K562 (cell line): Measurements from ENCODE around the gene PAXIP1. TPM values are rescaled to one million over a fixed set of nuclear protein-coding genes. Genes with fewer than 3 reads are reported as not detected.

Experiments
- COPS2 ChIP-seq: fragments of 450-650 bp; conservative IDR thresholded peaks from 2 replicates; pipeline ENCODE4 v1.6.1; 2016; ENCODE audit warnings: mild to moderate bottlenecking, moderate library complexity
- ELK1 ChIP-seq: sonication (generic); formaldehyde crosslinking; IDR thresholded peaks from 2 replicates; pipeline ENCODE4 v1.8.1; 2022; ENCODE audit warnings: missing genetic modification reagents
- GTF2B ChIP-seq: IDR thresholded peaks from 2 replicates; pipeline ENCODE4 v1.6.1; 2011; ENCODE audit not compliant: insufficient read length; ENCODE audit errors: extremely low read depth
- HDAC6 ChIP-seq: IDR thresholded peaks from 2 replicates; pipeline ENCODE4 v1.6.1; 2012; ENCODE audit warnings: low read depth, mild to moderate bottlenecking, control low read depth, inconsistent platforms, low read length, moderate library complexity
- MITF ChIP-seq: IDR thresholded peaks from 2 replicates; pipeline ENCODE4 v1.6.1; 2014; ENCODE audit warnings: antibody characterized with exemption
- MXI1 ChIP-seq: IDR thresholded peaks from 2 replicates; pipeline ENCODE4 v1.6.1; 2011; ENCODE audit warnings: low read depth, mild to moderate bottlenecking, improper control_type of control experiment, low read length
- NONO ChIP-seq, 2 experiments: fragments of 200-400 bp in 1 of 2; fragments of 450-650 bp in 1 of 2; formaldehyde crosslinking in 1 of 2; IDR thresholded peaks; 2 replicates each; pipeline ENCODE4 v1.6.1; 2017; ENCODE audit warnings: low read depth in 2 of 2, mild to moderate bottlenecking in 2 of 2, moderate library complexity in 2 of 2, low read length in 1 of 2
- NUFIP1 ChIP-seq: fragments of 450-650 bp; IDR thresholded peaks from 2 replicates; pipeline ENCODE4 v1.6.1; 2018; ENCODE audit not compliant: partially characterized antibody
- SETDB1 ChIP-seq: IDR thresholded peaks from one replicate; pipeline ENCODE4 v1.6.1; 2012; ENCODE audit warnings: low read length, control low read depth, inconsistent platforms
- TCF7 ChIP-seq: sonication (generic); IDR thresholded peaks from 2 replicates; pipeline ENCODE4 v1.6.1; 2016; ENCODE audit warnings: antibody characterized with exemption, borderline replicate concordance
- TRIM25 ChIP-seq: fragments of 450-650 bp; IDR thresholded peaks from 2 replicates; pipeline ENCODE4 v1.7.0; 2016; ENCODE audit warnings: borderline replicate concordance
- ZNF175 ChIP-seq: fragments of 200-800 bp; sonication (Bioruptor generic); IDR thresholded peaks from 2 replicates; pipeline ENCODE4 v1.6.1; 2016; ENCODE audit warnings: low read depth, mild to moderate bottlenecking, missing genetic modification characterization, missing compliant biosample characterization
- polyA plus RNA-seq, 8 experiments: library from polyadenylated mRNA; depleted of rRNA in 4 of 8; stranded (reverse) in 5 of 8; unstranded in 3 of 8; fragments of >200 nt; fragmentation: Nextera tagmentation in 2 of 8; fragmentation: Illumina TruSeq in 1 of 8; extraction: Ambion mirVana in 2 of 8; extraction: Trizol in 1 of 8; gene quantifications; 2 replicates each; pipeline versions ENCODE4 v1.2.1 to v1.2.3, GENCODE V29; 2011 to 2014; ENCODE audit warnings: inconsistent platforms in 1 of 8, missing spikeins in 1 of 8
- total RNA-seq, 7 experiments: library from RNA; depleted of rRNA in 6 of 7; stranded (reverse); fragments of >200 nt in 6 of 7; fragmentation: Illumina TruSeq in 2 of 7; extraction: Trizol in 2 of 7; gene quantifications; 2 replicates each; pipeline versions ENCODE4 v1.2.1 to v1.2.3, GENCODE V29; 2011 to 2021; ENCODE audit warnings: low replicate concordance in 1 of 7

PAXIP1 gene
- total and polyA plus RNA-seq, 9 of the 15 experiments (the other 6 are each of a cell fraction or from before 2014, with no cell fraction given): 9.7 to 37.9 (median 28.4) TPM

GRCh38 chr7:155003092-155003375 is at the start of gene PAXIP1 (continued):
- TF ChIP-seq ELK1 (CRISPR knock-in tag) (no peak), TCF7 (no peak), MITF (no peak), SETDB1 (no peak), NONO (IDR thresholded peaks at IDR 0.05; ENCODE audit: low read depth in 2 of 2, low read length in 1 of 2) (peak in 1 of 2 experiments; percentile 100; a peak in 2 of 4 replicates), ZNF175 (CRISPR knock-in tag) (no peak), GTF2B (no peak), TRIM25 (no peak), NUFIP1 (no peak), HDAC6 (no peak), MXI1 (no peak), COPS2 (no peak)
